ENCODE measurements around the gene IPCEF1.

- TF ChIP-seq CTCF (IDR thresholded peaks at IDR 0.05): no peak
- no peak for TF ChIP-seq POLR2A (IDR thresholded peaks at IDR 0.05)
- no peak for TF ChIP-seq EP300 (IDR thresholded peaks at IDR 0.05)
- TF ChIP-seq POLR2AphosphoS5 (IDR thresholded peaks at IDR 0.05): no peak
Measured at GRCh38 chr6:154397491-154398195, 41.0 kb upstream of the IPCEF1 start.

All from suprapubic skin (tissue), 4 donors.